HG02642 (cell line): ENCODE results near the gene USP8.
A peak's percentile ranks its signal among the peaks of the same experiment; 100 is the strongest.
"Not testable (repeated sequence)": the region's sequence is repeated elsewhere in the genome, so short reads cannot be mapped to it uniquely, and the experiment has no call there.

ENCODE experiments used
- ATAC-seq: cut with Tn5 transposase; IDR thresholded peaks from one replicate; pipeline ENCODE4 v1.9.1; 2021; ENCODE audit warnings: mild to moderate bottlenecking; ENCODE audit not compliant: unreplicated experiment, poor library complexity

USP8 gene

GRCh38 chr15:50424066-50424890, at the start of gene USP8:
TSS of gene USP8 (plus strand) at chr15:50424405. CDS start at chr15:50439074, 14,669 bp downstream.
- peak; percentile 98 for ATAC-seq

- ATAC-seq = peak; percentile 98
Observed at GRCh38 chr15:50377867-50378751, 46.1 kb upstream of the USP8 start.

- ATAC-seq = no peak
Observed at GRCh38 chr15:50378776-50379175, 45.4 kb upstream of the USP8 start.

- ATAC-seq = not testable (repeated sequence)
Observed at GRCh38 chr15:50379413-50379812, 44.8 kb upstream of the USP8 start.

GRCh38 chr15:50380089-50380488, 44.1 kb upstream of the USP8 start:
- no peak for ATAC-seq

- no peak for ATAC-seq
Observed at GRCh38 chr15:50381438-50381837, 42.8 kb upstream of the USP8 start.

- ATAC-seq = not testable (repeated sequence)
Observed at GRCh38 chr15:50382408-50382807, 41.8 kb upstream of the USP8 start.

GRCh38 chr15:50390554-50391264, 33.5 kb upstream of the USP8 start:
- ATAC-seq = peak; percentile 91

GRCh38 chr15:50391561-50391960, 32.6 kb upstream of the USP8 start:
- not testable (repeated sequence) for ATAC-seq

- no peak for ATAC-seq
Observed at GRCh38 chr15:50411870-50412269, 12.3 kb upstream of the USP8 start.

- ATAC-seq = no peak
Observed at GRCh38 chr15:50414624-50415023, 9.6 kb upstream of the USP8 start.

- ATAC-seq = no peak
Observed at GRCh38 chr15:50415752-50416404, 8.3 kb upstream of the USP8 start.

GRCh38 chr15:50416890-50417289, 7.3 kb upstream of the USP8 start:
- no peak for ATAC-seq

- no peak for ATAC-seq
Observed at GRCh38 chr15:50418041-50418583, 6.1 kb upstream of the USP8 start.

- no peak for ATAC-seq
Observed at GRCh38 chr15:50425219-50425618, 1.0 kb downstream of the USP8 start.

- ATAC-seq = not testable (repeated sequence)
Observed at GRCh38 chr15:50425678-50426246, 1.6 kb downstream of the USP8 start.

GRCh38 chr15:50426428-50426827, 2.2 kb downstream of the USP8 start:
- ATAC-seq = no peak

- ATAC-seq = no peak
Observed at GRCh38 chr15:50431204-50431603, 7.0 kb downstream of the USP8 start.

- no peak for ATAC-seq
Observed at GRCh38 chr15:50432230-50432629, 8.0 kb downstream of the USP8 start.
